Epithelial cell of prostate (primary cell): ENCODE data around the gene RAB38.

Experiments
- DNase-seq: peaks from one replicate; pipeline ENCODE4 v3.0.0-alpha.2; 2011; ENCODE audit warnings: low read depth, low spot score
- H3K27ac ChIP-seq: fragments of 450-650 bp; 2 replicates; pipeline ENCODE4 v1.5.1; 2017; ENCODE audit warnings: mild to moderate bottlenecking

Gene RAB38

GRCh38 chr11:88174709-88175568 lies at the start of gene RAB38:
RAB38 (minus strand) TSS chr11:88175443; CDS start chr11:88175384, 59 bp downstream.
- DNase-seq = peak; percentile 61

GRCh38 chr11:88213406-88213805 lies 38.2 kb upstream of the RAB38 start:
- DNase-seq = no peak
- H3K27ac ChIP-seq = no peak overlapping the region

More at GRCh38 chr11:88174709-88175568, at the start of gene RAB38:
- peak within 1 kb of the TSS; percentile 99 for H3K27ac ChIP-seq

- DNase-seq = no peak
- H3K27ac ChIP-seq = no peak overlapping the region
These were observed 37.1 kb upstream of the RAB38 start for GRCh38 chr11:88212300-88212699.

GRCh38 chr11:88208745-88209144 lies 33.5 kb upstream of the RAB38 start:
- no peak overlapping the region for H3K27ac ChIP-seq
- no peak for DNase-seq

GRCh38 chr11:88206751-88207150 lies 31.5 kb upstream of the RAB38 start:
- DNase-seq = no peak

GRCh38 chr11:88204353-88204752 lies 29.1 kb upstream of the RAB38 start:
- H3K27ac ChIP-seq = no peak overlapping the region

More at GRCh38 chr11:88206751-88207150, 31.5 kb upstream of the RAB38 start:
- peak overlapping the region; percentile 11 for H3K27ac ChIP-seq

GRCh38 chr11:88203604-88204003 lies 28.4 kb upstream of the RAB38 start:
- DNase-seq = no peak
- H3K27ac ChIP-seq = no peak overlapping the region

More at GRCh38 chr11:88204353-88204752, 29.1 kb upstream of the RAB38 start:
- no peak for DNase-seq

GRCh38 chr11:88202498-88202897 lies 27.3 kb upstream of the RAB38 start:
- no peak overlapping the region for H3K27ac ChIP-seq
- no peak for DNase-seq

GRCh38 chr11:88196393-88196792 lies 21.1 kb upstream of the RAB38 start:
- no peak for DNase-seq
- H3K27ac ChIP-seq = no peak overlapping the region

GRCh38 chr11:88195908-88196307 lies 20.7 kb upstream of the RAB38 start:
- no peak for DNase-seq
- no peak overlapping the region for H3K27ac ChIP-seq

GRCh38 chr11:88194990-88195389 lies 19.7 kb upstream of the RAB38 start:
- DNase-seq = no peak
- H3K27ac ChIP-seq = no peak overlapping the region

GRCh38 chr11:88193278-88193677 lies 18.0 kb upstream of the RAB38 start:
- DNase-seq = no peak
- H3K27ac ChIP-seq = no peak overlapping the region

GRCh38 chr11:88188932-88189253 lies 13.7 kb upstream of the RAB38 start:
- H3K27ac ChIP-seq = no peak overlapping the region
- no peak for DNase-seq

- DNase-seq = no peak
- H3K27ac ChIP-seq = no peak overlapping the region
These were observed 13.1 kb upstream of the RAB38 start for GRCh38 chr11:88188251-88188931.

- peak overlapping the region; percentile 99 for H3K27ac ChIP-seq
- DNase-seq = peak; percentile 60
These were observed 8.0 kb upstream of the RAB38 start for GRCh38 chr11:88183233-88183632.

- H3K27ac ChIP-seq = peak overlapping the region; percentile 99
These were observed 6.5 kb upstream of the RAB38 start for GRCh38 chr11:88181776-88182175.

GRCh38 chr11:88179971-88180629 lies 4.9 kb upstream of the RAB38 start:
- DNase-seq = peak; percentile 70
- peak overlapping the region; percentile 99 for H3K27ac ChIP-seq

More at GRCh38 chr11:88181776-88182175, 6.5 kb upstream of the RAB38 start:
- no peak for DNase-seq

- DNase-seq = peak; percentile 94
- peak overlapping the region; percentile 99 for H3K27ac ChIP-seq
These were observed 3.9 kb upstream of the RAB38 start for GRCh38 chr11:88179141-88179540.

GRCh38 chr11:88178191-88178590 lies 2.9 kb upstream of the RAB38 start:
- H3K27ac ChIP-seq = peak overlapping the region; percentile 99
- no peak for DNase-seq

- DNase-seq = no peak
- peak overlapping the region; percentile 99 for H3K27ac ChIP-seq
These were observed 379 bp upstream of the RAB38 start for GRCh38 chr11:88175569-88176075.

GRCh38 chr11:88173956-88174355 lies 1.3 kb downstream of the RAB38 start:
- peak overlapping the region; percentile 99 for H3K27ac ChIP-seq
- no peak for DNase-seq
